WTC11 (cell line): Measurements from ENCODE around the gene DDAH2. TPM values are rescaled to one million over a fixed set of nuclear protein-coding genes. Genes with fewer than 3 reads are reported as not detected.
A peak's percentile ranks its signal among the peaks of the same experiment; 100 is the strongest.

Experiments used
- ATAC-seq: fragments of 200-7000 bp; cut with Tn5 transposase; 2 replicates; pipeline ENCODE4 v1.10.0; 2021; ENCODE audit warnings: mild to moderate bottlenecking, moderate library complexity
- CTCF ChIA-PET: fragments of 300-600 bp; sonication (Branson Sonifier 250); formaldehyde crosslinking; loops from one replicate; lab custom pipeline; 2021; ENCODE audit warnings: antibody characterized with exemption; lab: Charles Lee
- POLR2A ChIA-PET: fragments of 350-600 bp; sonication (Branson Sonifier 250); formaldehyde crosslinking; loops from one replicate; lab custom pipeline; 2021; ENCODE audit warnings: antibody characterized with exemption; lab: Charles Lee
- DNase-seq: peaks from one replicate; pipeline ENCODE4 v3.0.0; 2021; ENCODE audit warnings: low spot score
- H3K27ac Mint-ChIP-seq: 2 replicates; pipeline ENCODE4 v1.8.0; 2021; ENCODE audit warnings: mixed read lengths
- H3K27me3 Mint-ChIP-seq: 2 replicates; pipeline ENCODE4 v1.8.0; 2021; ENCODE audit warnings: low read depth, mild to moderate bottlenecking, moderate library complexity, mixed read lengths
- H3K36me3 Mint-ChIP-seq: 2 replicates; pipeline ENCODE4 v1.8.0; 2021; ENCODE audit warnings: mixed read lengths
- H3K4me1 Mint-ChIP-seq: 2 replicates; pipeline ENCODE4 v1.8.0; 2022; ENCODE audit warnings: mixed read lengths
- H3K4me3 Mint-ChIP-seq: 2 replicates; pipeline ENCODE4 v1.8.0; 2021; ENCODE audit warnings: mild to moderate bottlenecking, moderate library complexity, mixed read lengths
- H3K9me3 Mint-ChIP-seq: 2 replicates; pipeline ENCODE4 v1.8.0; 2021; ENCODE audit warnings: mixed read lengths
- AR ChIP-seq: fragments of 250-450 bp; sonication (Bioruptor Pico); IDR thresholded peaks from 2 replicates; pipeline ENCODE4 v1.9.0; 2021; ENCODE audit warnings: mild to moderate bottlenecking
- ATF1 ChIP-seq: sonication (generic); formaldehyde crosslinking; IDR thresholded peaks from 2 replicates; pipeline ENCODE4 v1.8.1; 2023; ENCODE audit warnings: mild to moderate bottlenecking, moderate library complexity, missing genetic modification reagents
- ATF6 ChIP-seq: sonication (generic); formaldehyde crosslinking; IDR thresholded peaks from 2 replicates; pipeline ENCODE4 v1.8.1; 2023; ENCODE audit warnings: mild to moderate bottlenecking, missing genetic modification reagents
- CREB1 ChIP-seq: sonication (generic); formaldehyde crosslinking; IDR thresholded peaks from 2 replicates; pipeline ENCODE4 v1.8.0; 2023; ENCODE audit warnings: mild to moderate bottlenecking, missing genetic modification reagents
- E2F1 ChIP-seq: sonication (generic); formaldehyde crosslinking; IDR thresholded peaks from 2 replicates; pipeline ENCODE4 v1.8.0; 2022; ENCODE audit warnings: mild to moderate bottlenecking, missing genetic modification reagents
- ETV6 ChIP-seq: sonication (generic); formaldehyde crosslinking; IDR thresholded peaks from 2 replicates; pipeline ENCODE4 v1.8.1; 2022; ENCODE audit warnings: mild to moderate bottlenecking, missing genetic modification reagents
- FOXP1 ChIP-seq: sonication (generic); formaldehyde crosslinking; IDR thresholded peaks from 2 replicates; pipeline ENCODE4 v1.8.0; 2022; ENCODE audit warnings: missing genetic modification reagents, mild to moderate bottlenecking, moderate library complexity, borderline replicate concordance
- FOXP4 ChIP-seq: sonication (generic); formaldehyde crosslinking; IDR thresholded peaks from 2 replicates; pipeline ENCODE4 v1.8.0; 2022; ENCODE audit warnings: mild to moderate bottlenecking, missing genetic modification reagents
- HMGXB4 ChIP-seq: sonication (generic); formaldehyde crosslinking; IDR thresholded peaks from 2 replicates; pipeline ENCODE4 v1.8.1; 2023; ENCODE audit warnings: mild to moderate bottlenecking, moderate library complexity, missing genetic modification reagents
- MAX ChIP-seq: sonication (generic); formaldehyde crosslinking; IDR thresholded peaks from 2 replicates; pipeline ENCODE4 v1.8.0; 2022; ENCODE audit warnings: mild to moderate bottlenecking, missing genetic modification reagents
- NFATC4 ChIP-seq: fragments of 250-450 bp; sonication (Bioruptor Pico); IDR thresholded peaks from 2 replicates; pipeline ENCODE4 v1.9.0; 2021; ENCODE audit warnings: mild to moderate bottlenecking
- PREB ChIP-seq: sonication (generic); formaldehyde crosslinking; IDR thresholded peaks from 2 replicates; pipeline ENCODE4 v1.8.1; 2022; ENCODE audit warnings: mild to moderate bottlenecking, missing genetic modification reagents, moderate library complexity, borderline replicate concordance
- RELA ChIP-seq: sonication (generic); formaldehyde crosslinking; IDR thresholded peaks from 2 replicates; pipeline ENCODE4 v1.8.1; 2022; ENCODE audit warnings: missing genetic modification reagents, mild to moderate bottlenecking, borderline replicate concordance
- SP1 ChIP-seq: sonication (generic); formaldehyde crosslinking; conservative IDR thresholded peaks from 2 replicates; pipeline ENCODE4 v1.8.1; 2022; ENCODE audit warnings: missing genetic modification reagents
- USF1 ChIP-seq: sonication (generic); formaldehyde crosslinking; IDR thresholded peaks from 2 replicates; pipeline ENCODE4 v1.8.0; 2022; ENCODE audit warnings: mild to moderate bottlenecking, missing genetic modification reagents
- ZBTB21 ChIP-seq: sonication (generic); formaldehyde crosslinking; IDR thresholded peaks from 2 replicates; pipeline ENCODE4 v1.8.1; 2023; ENCODE audit warnings: mild to moderate bottlenecking, missing genetic modification reagents, borderline replicate concordance
- ZNF317 ChIP-seq: sonication (generic); formaldehyde crosslinking; IDR thresholded peaks from 2 replicates; pipeline ENCODE4 v1.8.1; 2023; ENCODE audit warnings: low read depth, mild to moderate bottlenecking, moderate library complexity, missing genetic modification reagents, borderline replicate concordance
- ZNF396 ChIP-seq: fragments of 250-450 bp; sonication (Bioruptor Pico); IDR thresholded peaks from 2 replicates; pipeline ENCODE4 v1.8.0; 2021; ENCODE audit warnings: mild to moderate bottlenecking, moderate library complexity, borderline replicate concordance
- total RNA-seq: library from RNA; stranded (reverse); gene quantifications from 3 replicates; pipeline ENCODE4 v1.2.3, GENCODE V29; 2021

Gene DDAH2
- total RNA-seq, 1 experiment from 2014 or later, result 67.3 TPM

- Mint-ChIP-seq H3K27me3 (no peaks in the 10 kb centered on the region), H3K4me1 (peaks cover 13% of the 10 kb centered on the region), H3K36me3 (peaks cover 25% of the 10 kb centered on the region)
- TF ChIP-seq FOXP1 (CRISPR knock-in tag) (no peak), HMGXB4 (CRISPR knock-in tag) (no peak), ETV6 (CRISPR knock-in tag) (no peak)
- TF ChIP-seq, all 79 proteins: peak for 0
- ChIA-PET CTCF (interaction anchor here (1.8 kb wide), 1 partner anchor 9 kb away, joined by 8 read pairs; no protein-coding TSS in a partner anchor), POLR2A (no interaction called here)
- ATAC-seq (no peak), DNase-seq (no peak)
- no peak overlapping the region for H3K27ac Mint-ChIP-seq
- H3K4me3 Mint-ChIP-seq, result no peak overlapping the region
- no peaks in the 10 kb centered on the region for H3K9me3 Mint-ChIP-seq
Measured at GRCh38 chr6:31760790-31761189, 31.7 kb upstream of the DDAH2 start.

- Mint-ChIP-seq H3K27ac (no peak overlapping the region; the same call in 1 of the 2 replicates), H3K27me3 (no peaks in the 10 kb centered on the region), H3K36me3 (peaks cover 22% of the 10 kb centered on the region), H3K4me3 (no peak overlapping the region), H3K9me3 (no peaks in the 10 kb centered on the region), H3K4me1 (peaks cover 3% of the 10 kb centered on the region)
- ChIA-PET POLR2A (no interaction called here), CTCF (interaction anchor here (1.4 to 2.2 kb wide), 2 partner anchors 11 to 69 kb away, joined by 4 to 8 read pairs; no protein-coding TSS in a partner anchor)
- DNase-seq, result no peak
- no peak for ATAC-seq
- TF ChIP-seq E2F1 (CRISPR knock-in tag) (no peak), ATF6 (CRISPR knock-in tag) (no peak), NFATC4 (CRISPR knock-in tag) (no peak)
- TF ChIP-seq, all 79 proteins: peak for 0
Measured at GRCh38 chr6:31758281-31758680, 29.2 kb upstream of the DDAH2 start.

- Mint-ChIP-seq H3K4me3 (no peak overlapping the region), H3K9me3 (no peaks in the 10 kb centered on the region), H3K27me3 (no peaks in the 10 kb centered on the region), H3K36me3 (peaks cover 7% of the 10 kb centered on the region), H3K27ac (peak overlapping the region; percentile 12; the same call in 1 of the 2 replicates), H3K4me1 (no peaks in the 10 kb centered on the region)
- DNase-seq (no peak), ATAC-seq (no peak)
- CTCF ChIA-PET, result interaction anchor here (0.5 to 3.0 kb wide), 5 partner anchors 13 to 70 kb away, joined by 3 to 14 read pairs (median 3); no protein-coding TSS in a partner anchor
- POLR2A ChIA-PET, result interaction anchor here (1.7 kb wide), 2 partner anchors 10 to 17 kb away, joined by 3 read pairs; partner anchors contain the start of gene CLIC1
- TF ChIP-seq USF1 (CRISPR knock-in tag) (no peak), CREB1 (CRISPR knock-in tag) (no peak), RELA (CRISPR knock-in tag) (no peak), ZNF317 (CRISPR knock-in tag) (no peak), ZBTB21 (CRISPR knock-in tag) (no peak), SP1 (CRISPR knock-in tag) (no peak), MAX (CRISPR knock-in tag) (no peak), AR (CRISPR knock-in tag) (no peak), ZNF396 (CRISPR knock-in tag) (no peak), FOXP4 (CRISPR knock-in tag) (no peak), PREB (no peak), ATF1 (no peak)
Measured at GRCh38 chr6:31752739-31753319, 23.7 kb upstream of the DDAH2 start.
